CD14-positive monocyte (primary cell): ENCODE results near the gene C17orf78. TPM values are rescaled to one million over a fixed set of nuclear protein-coding genes. Genes with fewer than 3 reads are reported as not detected.

Experiments used
- DNase-seq, 3 donors: peaks; one replicate each; pipeline ENCODE4 v3.0.0-alpha.2; 2011 to 2022
- H2AFZ ChIP-seq: 2 replicates; pipeline ENCODE4 v1.6.0; 2012; ENCODE audit warnings: mild to moderate bottlenecking, low read depth, low read length, inconsistent platforms; ENCODE audit not compliant: insufficient read depth, poor library complexity, severe bottlenecking
- H3K27ac ChIP-seq, 2 donors: 1 replicate in 1 of 2; 2 replicates in 1 of 2; pipeline ENCODE4 v1.5.1; 2012 to 2013; ENCODE audit warnings: low read length in 2 of 2, control low read depth in 1 of 2, inconsistent platforms in 1 of 2, low read depth in 1 of 2, mild to moderate bottlenecking in 1 of 2
- H3K27me3 ChIP-seq, 2 donors: one replicate each; pipeline versions ENCODE4 v1.6.0 to v1.6.1; 2011 to 2013; ENCODE audit warnings: low read length in 2 of 2; ENCODE audit not compliant: control insufficient read depth in 2 of 2, insufficient read depth in 2 of 2
- H3K36me3 ChIP-seq, 2 donors: replicated peaks in 1 of 2; 1 replicate in 1 of 2; 2 replicates in 1 of 2; pipeline versions ENCODE4 v1.5.1 to v1.6.1; 2012 to 2013; ENCODE audit warnings: low read length in 2 of 2, control low read depth in 1 of 2, inconsistent platforms in 1 of 2, mild to moderate bottlenecking in 1 of 2; ENCODE audit not compliant: insufficient read depth in 2 of 2, control insufficient read depth in 1 of 2
- H3K4me1 ChIP-seq, 2 donors: 1 replicate in 1 of 2; 2 replicates in 1 of 2; pipeline versions ENCODE4 v1.5.1 to v1.6.1; 2012 to 2013; ENCODE audit warnings: low read length in 2 of 2, control low read depth in 1 of 2, inconsistent platforms in 1 of 2, mild to moderate bottlenecking in 1 of 2, moderate library complexity in 1 of 2; ENCODE audit not compliant: insufficient read depth in 2 of 2, control insufficient read depth in 1 of 2
- H3K4me2 ChIP-seq: replicated peaks from 2 replicates; pipeline ENCODE3; 2012; ENCODE audit warnings: low read length, moderate library complexity, mild to moderate bottlenecking; ENCODE audit not compliant: poor library complexity, severe bottlenecking; ENCODE audit errors: extremely low read depth
- H3K4me3 ChIP-seq, 3 experiments: fragments of 200-600 bp in 1 of 3; sonication (generic) in 1 of 3; replicated peaks in 1 of 3; 1 replicate in 2 of 3; 2 replicates in 1 of 3; pipeline ENCODE4 v1.5.1; 2011 to 2013; ENCODE audit warnings: low read length in 3 of 3, mild to moderate bottlenecking in 3 of 3, control low read depth in 2 of 3, low read depth in 2 of 3, inconsistent platforms in 1 of 3, moderate library complexity in 1 of 3
- H3K79me2 ChIP-seq: 2 replicates; pipeline ENCODE4 v1.6.0; 2012; ENCODE audit warnings: mild to moderate bottlenecking, control low read depth, inconsistent platforms, low read length, moderate library complexity; ENCODE audit not compliant: insufficient read depth
- H3K9ac ChIP-seq: 2 replicates; pipeline ENCODE4 v1.6.0; 2017; ENCODE audit warnings: low read length, mild to moderate bottlenecking; ENCODE audit not compliant: insufficient read depth, poor library complexity, severe bottlenecking
- H3K9me3 ChIP-seq, 2 donors: replicated peaks in 1 of 2; 1 replicate in 1 of 2; 2 replicates in 1 of 2; pipeline versions ENCODE4 v1.5.1 to v1.6.1; 2012 to 2013; ENCODE audit warnings: low read length in 2 of 2, control low read depth in 1 of 2; ENCODE audit not compliant: control insufficient read depth in 1 of 2, insufficient read depth in 1 of 2
- H4K20me1 ChIP-seq: 2 replicates; pipeline ENCODE4 v1.6.0; 2012; ENCODE audit warnings: mild to moderate bottlenecking, low read length, control low read depth, moderate library complexity; ENCODE audit not compliant: insufficient read depth
- H3K27ac Mint-ChIP-seq, 7 donors: one replicate each; pipeline ENCODE4 v1.8.0; 2020; ENCODE audit warnings: mild to moderate bottlenecking in 7 of 7, mixed read lengths in 7 of 7, moderate library complexity in 6 of 7, inconsistent platforms in 2 of 7
- H3K27me3 Mint-ChIP-seq, 3 donors: one replicate each; pipeline ENCODE4 v1.8.0; 2021 to 2022; ENCODE audit warnings: low read depth in 3 of 3, mild to moderate bottlenecking in 3 of 3, mixed read lengths in 3 of 3, moderate library complexity in 3 of 3, inconsistent platforms in 1 of 3
- H3K36me3 Mint-ChIP-seq, 2 donors: one replicate each; pipeline ENCODE4 v1.8.0; 2020; ENCODE audit warnings: mixed read lengths in 2 of 2, inconsistent platforms in 1 of 2, mild to moderate bottlenecking in 1 of 2
- H3K4me1 Mint-ChIP-seq: one replicate; pipeline ENCODE4 v1.8.0; 2020; ENCODE audit warnings: mild to moderate bottlenecking, mixed read lengths
- H3K4me3 Mint-ChIP-seq, 2 donors: one replicate each; pipeline ENCODE4 v1.8.0; 2020; ENCODE audit warnings: mild to moderate bottlenecking in 2 of 2, mixed read lengths in 2 of 2, moderate library complexity in 1 of 2
- H3K9me3 Mint-ChIP-seq, 7 donors: one replicate each; pipeline ENCODE4 v1.8.0; 2020 to 2022; ENCODE audit warnings: mixed read lengths in 7 of 7, mild to moderate bottlenecking in 6 of 7, moderate library complexity in 6 of 7, inconsistent platforms in 2 of 7
- WGBS: methylation state at CpG from one replicate; pipeline ENCODE4 v1.1.5; 2013; ENCODE audit warnings: missing lambda C conversion rate; ENCODE audit not compliant: insufficient coverage; 5-methylcytosine and 5-hydroxymethylcytosine counted together
- intact Hi-C, 2 donors: fragments of 100-400 bp; cut with micrococcal nuclease; formaldehyde crosslinking; loops; one replicate each; pipeline versions ENCODE4 v1.15.0 to v1.15.1; 2023
- polyA plus RNA-seq, 3 donors: library from polyadenylated mRNA; depleted of rRNA in 1 of 3; unstranded in 2 of 3; stranded (reverse) in 1 of 3; fragments of 300-500 nt in 2 of 3; fragments of >200 nt in 1 of 3; fragmentation: Illumina TruSeq in 2 of 3; gene quantifications; 1 replicate in 2 of 3; 2 replicates in 1 of 3; pipeline ENCODE4 v1.2.3, GENCODE V29; 2012 to 2021
- TF ChIP-seq, protein P1 (sequence below): fragments of 200-600 bp; IDR thresholded peaks from one replicate; pipeline ENCODE4 v1.8.0; 2022; ENCODE audit warnings: antibody characterized with exemption, mild to moderate bottlenecking

The C17orf78 gene
- polyA plus RNA-seq, 3 donors, result not detected

DNA sequence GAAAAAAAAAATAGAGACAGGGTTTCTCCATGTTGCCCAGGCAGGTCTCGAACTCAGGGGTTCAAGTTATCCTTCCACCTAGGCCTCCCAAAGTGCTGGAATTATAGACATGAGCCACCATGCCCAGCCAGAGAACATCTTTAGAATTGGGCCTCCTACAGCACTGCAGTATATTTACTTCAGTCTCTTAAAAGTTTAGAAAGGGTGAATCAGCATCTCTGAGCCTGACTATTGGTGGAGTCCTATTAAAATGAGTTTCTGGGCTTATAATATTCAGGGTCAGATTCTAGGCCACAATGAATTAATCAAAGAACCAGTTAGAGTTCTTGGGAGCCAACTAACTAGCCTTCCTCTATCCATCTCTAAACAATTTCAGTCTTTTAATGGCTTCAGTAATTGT is 53.7 kb downstream of the C17orf78 start:
- Mint-ChIP-seq H3K27ac (no peak overlapping the region), H3K9me3 (no peaks in the 10 kb centered on the region), H3K4me3 (no peak overlapping the region), H3K36me3 (peaks cover 65 to 90% of the 10 kb centered on the region in 2 donors), H3K4me1 (no peaks in the 10 kb centered on the region), H3K27me3 (peaks cover 0 to 3% (median 0%) of the 10 kb centered on the region in 3 donors)
- Histone ChIP-seq H3K4me3 (no peak overlapping the region), H4K20me1 (peaks cover 12% of the 10 kb centered on the region), H2AFZ (no peak overlapping the region), H3K4me1 (no peaks in the 10 kb centered on the region), H3K79me2 (peaks cover 21% of the 10 kb centered on the region), H3K27ac (no peak overlapping the region), H3K9me3 (no peaks in the 10 kb centered on the region), H3K4me2 (no peak overlapping the region), H3K36me3 (peaks cover 53 to 97% of the 10 kb centered on the region in 2 donors), H3K9ac (no peak overlapping the region), H3K27me3 (no peaks in the 10 kb centered on the region)
- DNase-seq, result no peak
- intact Hi-C loops, result no loop called here
- WGBS, result 83% methylated on average over 1 of the region's 1 CpG
- TF ChIP-seq, protein P1, sequence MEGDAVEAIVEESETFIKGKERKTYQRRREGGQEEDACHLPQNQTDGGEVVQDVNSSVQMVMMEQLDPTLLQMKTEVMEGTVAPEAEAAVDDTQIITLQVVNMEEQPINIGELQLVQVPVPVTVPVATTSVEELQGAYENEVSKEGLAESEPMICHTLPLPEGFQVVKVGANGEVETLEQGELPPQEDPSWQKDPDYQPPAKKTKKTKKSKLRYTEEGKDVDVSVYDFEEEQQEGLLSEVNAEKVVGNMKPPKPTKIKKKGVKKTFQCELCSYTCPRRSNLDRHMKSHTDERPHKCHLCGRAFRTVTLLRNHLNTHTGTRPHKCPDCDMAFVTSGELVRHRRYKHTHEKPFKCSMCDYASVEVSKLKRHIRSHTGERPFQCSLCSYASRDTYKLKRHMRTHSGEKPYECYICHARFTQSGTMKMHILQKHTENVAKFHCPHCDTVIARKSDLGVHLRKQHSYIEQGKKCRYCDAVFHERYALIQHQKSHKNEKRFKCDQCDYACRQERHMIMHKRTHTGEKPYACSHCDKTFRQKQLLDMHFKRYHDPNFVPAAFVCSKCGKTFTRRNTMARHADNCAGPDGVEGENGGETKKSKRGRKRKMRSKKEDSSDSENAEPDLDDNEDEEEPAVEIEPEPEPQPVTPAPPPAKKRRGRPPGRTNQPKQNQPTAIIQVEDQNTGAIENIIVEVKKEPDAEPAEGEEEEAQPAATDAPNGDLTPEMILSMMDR, result no peak

DNA sequence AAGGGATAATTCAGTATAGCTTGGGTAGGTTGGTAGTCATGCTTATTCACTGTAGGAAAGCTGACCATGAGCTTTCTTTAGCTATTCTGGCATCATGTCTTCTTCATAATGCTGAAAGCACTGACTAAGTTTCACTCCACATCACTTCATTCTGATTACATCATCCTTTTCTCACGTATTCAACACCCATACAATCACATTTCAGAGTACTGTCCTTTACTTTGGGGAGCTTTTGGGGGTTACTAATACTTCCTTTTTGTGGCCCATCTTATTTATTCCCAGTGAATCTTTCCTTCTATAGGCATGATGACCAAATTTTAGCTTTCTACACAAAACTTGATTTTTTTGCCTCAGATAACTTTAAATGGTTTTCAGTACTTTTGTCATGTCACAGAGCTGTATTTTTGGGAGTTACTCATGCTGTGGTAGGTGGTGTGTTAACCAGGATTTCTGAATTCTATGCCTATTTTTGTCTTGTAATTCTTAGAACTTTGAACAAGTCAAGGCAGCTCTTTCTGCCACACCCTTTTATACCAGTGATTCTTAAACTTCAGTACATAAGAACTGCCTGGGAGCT is 54.4 kb downstream of the C17orf78 start:
- Histone ChIP-seq H3K79me2 (peaks cover 21% of the 10 kb centered on the region), H3K9ac (no peak overlapping the region)
- WGBS, result no CpG with 5 or more reads among the region's 1 CpG

More for the DNA sequence above, 54.4 kb downstream of the C17orf78 start:
- H3K4me1 Mint-ChIP-seq, result no peaks in the 10 kb centered on the region
- Histone ChIP-seq H4K20me1 (peaks cover 12% of the 10 kb centered on the region), H3K9me3 (no peaks in the 10 kb centered on the region), H3K4me1 (no peaks in the 10 kb centered on the region), H3K4me3 (no peak overlapping the region), H3K27ac (peak overlapping the region in 1 of 2 donors; percentile 9), H3K27me3 (no peaks in the 10 kb centered on the region), H2AFZ (no peak overlapping the region), H3K4me2 (no peak overlapping the region), H3K36me3 (peaks cover 51 to 97% of the 10 kb centered on the region in 2 donors)
- no peak overlapping the region for H3K4me3 Mint-ChIP-seq
- TF ChIP-seq, protein P1, result no peak
- peaks cover 0 to 3% (median 0%) of the 10 kb centered on the region in 3 donors for H3K27me3 Mint-ChIP-seq
- DNase-seq, result no peak
- no peaks in the 10 kb centered on the region for H3K9me3 Mint-ChIP-seq
- H3K36me3 Mint-ChIP-seq, result peaks cover 64 to 90% of the 10 kb centered on the region in 2 donors
- no peak overlapping the region for H3K27ac Mint-ChIP-seq
- intact Hi-C loops, result no loop called here
